B cell (primary cell): ENCODE results near the gene DMKN. TPM values are rescaled to one million over a fixed set of nuclear protein-coding genes. Genes with fewer than 3 reads are reported as not detected.

Experiments
- ATAC-seq: fragments of 200-7000 bp; cut with Tn5 transposase; one replicate; pipeline ENCODE4 v1.10.0; 2021; ENCODE audit warnings: low read depth, mild to moderate bottlenecking, moderate number of reproducible peaks, moderate library complexity
- CTCF ChIA-PET: fragments of 350-600 bp; sonication (Branson Sonifier 250); formaldehyde crosslinking; loops from one replicate; lab custom pipeline; 2021; ENCODE audit warnings: antibody characterized with exemption, inconsistent platforms; lab: Charles Lee
- POLR2A ChIA-PET: fragments of 350-600 bp; sonication (Branson Sonifier 250); formaldehyde crosslinking; loops from one replicate; lab custom pipeline; 2021; ENCODE audit warnings: antibody characterized with exemption; lab: Charles Lee
- DNase-seq: peaks from one replicate; pipeline ENCODE4 v3.0.0; 2013
- H2AFZ ChIP-seq: 2 replicates; pipeline ENCODE4 v1.6.1; 2012; ENCODE audit warnings: mild to moderate bottlenecking, low read depth, low read length; ENCODE audit not compliant: insufficient read depth, poor library complexity, severe bottlenecking
- H3K27ac ChIP-seq, 2 donors: 1 replicate in 1 of 2; 2 replicates in 1 of 2; pipeline ENCODE4 v1.5.1; 2012 to 2013; ENCODE audit warnings: low read length in 2 of 2, mild to moderate bottlenecking in 2 of 2, moderate library complexity in 1 of 2
- H3K27me3 ChIP-seq, 4 experiments: fragments of 200-600 bp in 1 of 4; sonication (generic) in 1 of 4; replicated peaks in 1 of 4; 1 replicate in 2 of 4; 2 replicates in 2 of 4; pipeline versions ENCODE4 v1.6.1 to v1.7.0; 2013 to 2016; ENCODE audit warnings: low read length in 3 of 4, mild to moderate bottlenecking in 2 of 4, mixed read lengths in 1 of 4, moderate library complexity in 1 of 4; ENCODE audit not compliant: insufficient read depth in 4 of 4, control insufficient read depth in 3 of 4; ENCODE audit errors: control extremely low read depth in 1 of 4
- H3K36me3 ChIP-seq, 2 experiments: replicated peaks in 1 of 2; 1 replicate in 1 of 2; 2 replicates in 1 of 2; pipeline versions ENCODE4 v1.6.1 to v1.7.1; 2013; ENCODE audit warnings: low read length in 1 of 2; ENCODE audit not compliant: insufficient read depth in 2 of 2, control insufficient read depth in 1 of 2; ENCODE audit errors: control extremely low read depth in 1 of 2, extremely low read depth in 1 of 2
- H3K4me1 ChIP-seq, 2 donors: fragments of 200-600 bp in 1 of 2; sonication (generic) in 1 of 2; 1 replicate in 1 of 2; 2 replicates in 1 of 2; pipeline versions ENCODE4 v1.5.1 to v1.6.1; 2013 to 2017; ENCODE audit warnings: low read length in 2 of 2; ENCODE audit not compliant: control insufficient read depth in 2 of 2, insufficient read depth in 2 of 2
- H3K4me2 ChIP-seq: replicated peaks from 2 replicates; pipeline ENCODE3; 2012; ENCODE audit warnings: mild to moderate bottlenecking, low read depth, low read length; ENCODE audit not compliant: poor library complexity, severe bottlenecking
- H3K4me3 ChIP-seq, 5 experiments: fragments of 200-600 bp in 1 of 5; sonication (generic) in 1 of 5; 1 replicate in 3 of 5; 2 replicates in 2 of 5; pipeline versions ENCODE4 v1.5.1 to v1.7.0; 2011 to 2016; ENCODE audit warnings: low read length in 4 of 5, mild to moderate bottlenecking in 4 of 5, low read depth in 2 of 5, control low read depth in 1 of 5, moderate library complexity in 1 of 5; ENCODE audit not compliant: insufficient read depth in 1 of 5; ENCODE audit errors: control extremely low read depth in 1 of 5, extremely low read depth in 1 of 5
- H3K79me2 ChIP-seq: fragments of 200-600 bp; sonication (generic); one replicate; pipeline ENCODE4 v1.6.0; 2016; ENCODE audit warnings: low read length; ENCODE audit not compliant: control insufficient read depth, insufficient read depth
- H3K9ac ChIP-seq: fragments of 200-600 bp; sonication (generic); 2 replicates; pipeline ENCODE4 v1.6.1; 2017; ENCODE audit warnings: mild to moderate bottlenecking, low read length, moderate library complexity
- H3K9me3 ChIP-seq, 3 donors: one replicate each; pipeline versions ENCODE4 v1.6.1 to v1.7.1; 2013; ENCODE audit warnings: low read length in 2 of 3; ENCODE audit not compliant: control insufficient read depth in 2 of 3, insufficient read depth in 1 of 3; ENCODE audit errors: control extremely low read depth in 1 of 3
- H4K20me1 ChIP-seq: 2 replicates; pipeline ENCODE4 v1.6.0; 2012; ENCODE audit warnings: mild to moderate bottlenecking, low read length; ENCODE audit not compliant: insufficient read depth, control insufficient read depth, poor library complexity, severe bottlenecking
- H3K27ac Mint-ChIP-seq: one replicate; pipeline ENCODE4 v1.8.0; 2021; ENCODE audit warnings: mixed read lengths
- H3K27me3 Mint-ChIP-seq: one replicate; pipeline ENCODE4 v1.8.0; 2021; ENCODE audit warnings: mixed read lengths
- H3K4me1 Mint-ChIP-seq: one replicate; pipeline ENCODE4 v1.8.0; 2021; ENCODE audit warnings: mixed read lengths
- H3K4me3 Mint-ChIP-seq: one replicate; pipeline ENCODE4 v1.8.0; 2021; ENCODE audit warnings: mixed read lengths
- H3K9me3 Mint-ChIP-seq: one replicate; pipeline ENCODE4 v1.8.0; 2022; ENCODE audit warnings: mixed read lengths; ENCODE audit not compliant: insufficient read depth
- EZH2 ChIP-seq: IDR thresholded peaks from 2 replicates; pipeline ENCODE4 v1.6.1; 2012; ENCODE audit warnings: borderline replicate concordance, low read depth, mild to moderate bottlenecking, moderate library complexity, low read length; ENCODE audit not compliant: insufficient read depth, poor library complexity, severe bottlenecking
- WGBS: methylation state at CpG from one replicate; pipeline ENCODE4 v1.1.5; 2013; ENCODE audit warnings: missing lambda C conversion rate; ENCODE audit not compliant: insufficient coverage; 5-methylcytosine and 5-hydroxymethylcytosine counted together
- intact Hi-C: fragments of 100-400 bp; cut with micrococcal nuclease; formaldehyde crosslinking; loops from one replicate; pipeline ENCODE4 v1.10.0; 2022
- polyA plus RNA-seq: library from polyadenylated mRNA; depleted of rRNA; stranded (reverse); fragments of >200 nt; gene quantifications from 2 replicates; pipeline ENCODE4 v1.2.3, GENCODE V29; 2012
- total RNA-seq, 2 donors: library from RNA; stranded (reverse); fragments of 120-200 nt in 1 of 2; gene quantifications; 1 replicate in 1 of 2; 2 replicates in 1 of 2; pipeline versions ENCODE4 v1.2.3 to v1.2.4, GENCODE V29; 2013 to 2022
- TF ChIP-seq, protein P1 (sequence below): fragments of 200-600 bp; IDR thresholded peaks from one replicate; pipeline ENCODE4 v1.8.0; 2022; ENCODE audit warnings: antibody characterized with exemption, mild to moderate bottlenecking

Gene DMKN
- total and polyA plus RNA-seq, 2 donors (not counting 1 experiment from before 2014, with no cell fraction given) = 0.58 to 4.5 TPM

DNA sequence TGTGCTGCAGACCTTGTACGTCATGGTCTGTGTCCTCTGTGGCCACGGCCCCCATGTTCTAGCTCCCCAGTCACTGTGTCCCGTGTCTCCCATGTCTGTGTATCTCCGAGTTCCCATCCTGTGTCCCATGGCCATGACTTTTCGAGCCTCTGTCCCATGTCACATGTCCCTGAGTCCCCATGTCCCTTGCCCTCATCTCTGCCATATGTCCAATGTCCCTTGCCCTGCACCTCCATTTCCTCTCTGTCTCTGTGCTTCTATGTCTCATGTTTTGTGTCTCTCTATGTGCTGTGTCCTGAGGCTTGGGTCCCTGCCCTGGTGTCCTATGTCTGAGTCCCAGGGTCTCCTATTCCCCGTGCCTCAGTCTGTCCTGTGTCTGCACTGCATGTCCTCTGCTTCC lies 48.0 kb upstream of the DMKN start:
- peaks cover 47% of the 10 kb centered on the region for H3K27me3 Mint-ChIP-seq
- H2AFZ ChIP-seq = no peak overlapping the region
- no peaks in the 10 kb centered on the region for H3K36me3 ChIP-seq
- no peak overlapping the region for H3K4me3 ChIP-seq
- no peak overlapping the region for H3K27ac ChIP-seq
- H3K4me2 ChIP-seq = no peak overlapping the region
- 83% methylated on average over 5 of the region's 6 CpGs for WGBS
- ChIA-PET CTCF (no interaction called here), POLR2A (no interaction called here)
- ATAC-seq (no peak), DNase-seq (peak; percentile 8)
- no peak overlapping the region for H3K27ac Mint-ChIP-seq
- no peak for TF ChIP-seq EZH2
- TF ChIP-seq, protein P1, sequence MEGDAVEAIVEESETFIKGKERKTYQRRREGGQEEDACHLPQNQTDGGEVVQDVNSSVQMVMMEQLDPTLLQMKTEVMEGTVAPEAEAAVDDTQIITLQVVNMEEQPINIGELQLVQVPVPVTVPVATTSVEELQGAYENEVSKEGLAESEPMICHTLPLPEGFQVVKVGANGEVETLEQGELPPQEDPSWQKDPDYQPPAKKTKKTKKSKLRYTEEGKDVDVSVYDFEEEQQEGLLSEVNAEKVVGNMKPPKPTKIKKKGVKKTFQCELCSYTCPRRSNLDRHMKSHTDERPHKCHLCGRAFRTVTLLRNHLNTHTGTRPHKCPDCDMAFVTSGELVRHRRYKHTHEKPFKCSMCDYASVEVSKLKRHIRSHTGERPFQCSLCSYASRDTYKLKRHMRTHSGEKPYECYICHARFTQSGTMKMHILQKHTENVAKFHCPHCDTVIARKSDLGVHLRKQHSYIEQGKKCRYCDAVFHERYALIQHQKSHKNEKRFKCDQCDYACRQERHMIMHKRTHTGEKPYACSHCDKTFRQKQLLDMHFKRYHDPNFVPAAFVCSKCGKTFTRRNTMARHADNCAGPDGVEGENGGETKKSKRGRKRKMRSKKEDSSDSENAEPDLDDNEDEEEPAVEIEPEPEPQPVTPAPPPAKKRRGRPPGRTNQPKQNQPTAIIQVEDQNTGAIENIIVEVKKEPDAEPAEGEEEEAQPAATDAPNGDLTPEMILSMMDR = no peak
- intact Hi-C loops = no loop called here
- H3K9me3 ChIP-seq = peaks cover 0 to 14% (median 0%) of the 10 kb centered on the region in 3 donors
- peaks cover 23 to 24% of the 10 kb centered on the region in 2 donors for H3K4me1 ChIP-seq
- H3K4me1 Mint-ChIP-seq = peaks cover 23% of the 10 kb centered on the region
- no peaks in the 10 kb centered on the region for H4K20me1 ChIP-seq
- peaks cover 0 to 47% (median 10%) of the 10 kb centered on the region in 4 experiments for H3K27me3 ChIP-seq
- no peaks in the 10 kb centered on the region for H3K9me3 Mint-ChIP-seq
- H3K9ac ChIP-seq = no peak overlapping the region
- H3K79me2 ChIP-seq = no peaks in the 10 kb centered on the region
- H3K4me3 Mint-ChIP-seq = no peak overlapping the region

DNA sequence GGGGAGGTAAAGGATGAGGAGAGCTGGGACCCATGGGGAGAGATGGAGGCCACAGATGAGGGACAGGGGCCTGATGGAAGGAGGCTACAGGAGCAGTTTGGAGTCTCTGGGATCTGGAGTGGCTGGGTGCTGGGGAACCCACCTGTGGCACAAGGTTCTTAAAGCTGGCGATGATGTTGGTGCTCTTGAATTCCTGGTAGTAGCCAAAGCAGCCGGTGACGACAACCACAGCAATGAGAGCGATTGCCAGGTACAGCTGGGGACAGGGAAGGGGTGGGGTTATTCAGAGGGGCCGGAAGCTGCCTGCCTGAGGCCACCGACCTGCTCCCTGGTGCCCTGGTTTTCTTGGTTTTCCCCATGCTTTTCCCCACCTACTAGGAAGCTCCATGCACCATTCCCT lies 47.2 kb upstream of the DMKN start:
- ChIA-PET CTCF (no interaction called here), POLR2A (no interaction called here)
- Histone ChIP-seq H3K4me1 (peaks cover 23 to 24% of the 10 kb centered on the region in 2 donors), H4K20me1 (no peaks in the 10 kb centered on the region), H3K79me2 (no peaks in the 10 kb centered on the region), H3K9ac (no peak overlapping the region), H3K9me3 (peaks cover 0 to 14% (median 0%) of the 10 kb centered on the region in 3 donors), H3K27me3 (peaks cover 0 to 51% (median 10%) of the 10 kb centered on the region in 4 experiments), H2AFZ (no peak overlapping the region), H3K4me3 (no peak overlapping the region), H3K27ac (no peak overlapping the region), H3K36me3 (no peaks in the 10 kb centered on the region), H3K4me2 (no peak overlapping the region)
- Mint-ChIP-seq H3K4me3 (no peak overlapping the region), H3K9me3 (no peaks in the 10 kb centered on the region), H3K27ac (no peak overlapping the region), H3K4me1 (peaks cover 27% of the 10 kb centered on the region), H3K27me3 (peaks cover 47% of the 10 kb centered on the region)
- ATAC-seq = no peak
- no peak for DNase-seq
- TF ChIP-seq EZH2 = no peak
- TF ChIP-seq, protein P1 = no peak
- WGBS = 67% methylated on average over 4 of the region's 6 CpGs
- intact Hi-C loops = no loop called here
